GM19240 (cell line): Measurements from ENCODE around the gene CATSPER3.

Experiments
- DNase-seq: peaks from one replicate; pipeline ENCODE4 v3.0.0; 2011; ENCODE audit warnings: low spot score; ENCODE audit not compliant: insufficient read length

CATSPER3 gene

DNA sequence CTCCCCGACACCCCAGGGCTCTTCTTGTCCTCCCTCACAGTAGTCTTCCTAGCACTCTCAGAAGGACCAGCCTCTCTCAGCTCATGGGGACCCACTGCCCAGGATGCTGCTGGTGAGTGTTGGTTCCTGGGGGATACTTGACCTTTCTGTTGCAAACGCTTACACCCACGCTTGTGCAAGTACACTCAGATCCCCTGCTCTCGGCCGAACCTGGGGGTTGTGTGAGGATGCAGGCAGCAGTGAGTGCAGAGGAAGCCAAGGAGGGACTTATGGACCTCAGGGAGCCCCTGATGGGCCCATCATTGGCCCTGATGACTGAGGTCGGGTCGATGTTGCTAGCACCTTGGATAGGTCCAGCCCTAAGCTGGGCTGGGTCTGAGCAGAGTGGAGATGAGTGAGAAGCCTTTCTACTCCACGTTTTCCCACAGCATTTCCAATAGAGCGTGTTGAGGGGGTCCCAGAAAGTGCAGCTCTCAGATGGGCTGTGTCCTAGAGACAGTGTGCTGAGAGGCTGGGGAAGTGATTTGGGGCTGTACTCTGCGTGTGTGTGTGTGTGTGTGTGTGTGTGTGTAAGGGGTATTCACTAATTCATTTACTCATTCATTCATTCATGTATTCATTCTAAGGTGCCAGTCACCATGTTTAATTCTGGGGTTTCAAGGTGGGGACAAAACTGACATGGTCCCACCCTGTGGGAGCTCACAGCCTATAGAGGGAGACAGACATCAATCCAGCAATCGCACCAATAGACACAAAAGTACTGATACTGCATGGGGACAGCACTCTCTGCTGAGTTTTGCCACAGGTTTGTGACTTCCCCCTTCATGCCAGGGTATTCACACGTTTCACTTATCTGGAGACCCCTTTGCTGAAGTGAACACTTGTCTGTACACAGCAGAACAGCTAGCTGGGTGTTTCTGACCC, 91.6 kb downstream of the CATSPER3 start:
- no peak for DNase-seq

GRCh38 chr5:135060021-135060420, 92.3 kb downstream of the CATSPER3 start:
- no peak for DNase-seq

- DNase-seq = no peak
These were observed 93.3 kb downstream of the CATSPER3 start for GRCh38 chr5:135061001-135061400.
